ENCODE data around the gene RAB6B. TPM values are rescaled to one million over a fixed set of nuclear protein-coding genes. Genes with fewer than 3 reads are reported as not detected.

The RAB6B gene
- total RNA-seq, 3 donors from 2014 or later: 1.8 to 3.9 (median 3.4) TPM

DNA sequence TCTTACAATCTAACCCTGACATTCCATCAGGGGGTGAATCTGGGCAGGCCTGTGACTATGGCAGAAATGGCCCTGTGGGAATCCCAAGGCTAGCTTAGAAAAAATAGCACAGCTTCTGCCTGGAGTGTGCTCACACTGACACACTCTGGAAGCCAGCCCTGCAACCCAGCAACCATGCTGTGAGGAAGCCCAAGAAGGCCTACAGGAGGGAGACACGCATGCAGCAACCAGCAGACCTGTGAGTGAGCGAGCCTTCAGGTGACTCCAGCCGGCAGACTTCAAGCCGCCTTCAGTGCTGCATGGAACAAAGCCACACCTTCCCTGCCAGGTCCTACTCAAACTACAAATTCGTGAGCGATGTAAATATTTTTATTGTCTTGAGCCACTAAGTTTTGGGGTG, 26.1 kb downstream of the RAB6B start:
- Histone ChIP-seq H3K27ac (no peak overlapping the region), H3K9me3 (no peaks in the 10 kb centered on the region), H3K4me3 (no peak overlapping the region), H3K27me3 (no peaks in the 10 kb centered on the region), H3K4me1 (no peaks in the 10 kb centered on the region), H3K36me3 (no peaks in the 10 kb centered on the region)
- intact Hi-C loops (cut with DNase I; ENCODE audit: low total_unique reads): no loop called here
- TF ChIP-seq, protein P1, sequence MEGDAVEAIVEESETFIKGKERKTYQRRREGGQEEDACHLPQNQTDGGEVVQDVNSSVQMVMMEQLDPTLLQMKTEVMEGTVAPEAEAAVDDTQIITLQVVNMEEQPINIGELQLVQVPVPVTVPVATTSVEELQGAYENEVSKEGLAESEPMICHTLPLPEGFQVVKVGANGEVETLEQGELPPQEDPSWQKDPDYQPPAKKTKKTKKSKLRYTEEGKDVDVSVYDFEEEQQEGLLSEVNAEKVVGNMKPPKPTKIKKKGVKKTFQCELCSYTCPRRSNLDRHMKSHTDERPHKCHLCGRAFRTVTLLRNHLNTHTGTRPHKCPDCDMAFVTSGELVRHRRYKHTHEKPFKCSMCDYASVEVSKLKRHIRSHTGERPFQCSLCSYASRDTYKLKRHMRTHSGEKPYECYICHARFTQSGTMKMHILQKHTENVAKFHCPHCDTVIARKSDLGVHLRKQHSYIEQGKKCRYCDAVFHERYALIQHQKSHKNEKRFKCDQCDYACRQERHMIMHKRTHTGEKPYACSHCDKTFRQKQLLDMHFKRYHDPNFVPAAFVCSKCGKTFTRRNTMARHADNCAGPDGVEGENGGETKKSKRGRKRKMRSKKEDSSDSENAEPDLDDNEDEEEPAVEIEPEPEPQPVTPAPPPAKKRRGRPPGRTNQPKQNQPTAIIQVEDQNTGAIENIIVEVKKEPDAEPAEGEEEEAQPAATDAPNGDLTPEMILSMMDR (IDR thresholded peaks at IDR 0.05): no peak
- TF ChIP-seq POLR2A (IDR thresholded peaks at IDR 0.05) (no peak), POLR2AphosphoS5 (IDR thresholded peaks at IDR 0.05) (no peak)
- no peak for DNase-seq (ENCODE audit: low spot score in 2 of 2)

DNA sequence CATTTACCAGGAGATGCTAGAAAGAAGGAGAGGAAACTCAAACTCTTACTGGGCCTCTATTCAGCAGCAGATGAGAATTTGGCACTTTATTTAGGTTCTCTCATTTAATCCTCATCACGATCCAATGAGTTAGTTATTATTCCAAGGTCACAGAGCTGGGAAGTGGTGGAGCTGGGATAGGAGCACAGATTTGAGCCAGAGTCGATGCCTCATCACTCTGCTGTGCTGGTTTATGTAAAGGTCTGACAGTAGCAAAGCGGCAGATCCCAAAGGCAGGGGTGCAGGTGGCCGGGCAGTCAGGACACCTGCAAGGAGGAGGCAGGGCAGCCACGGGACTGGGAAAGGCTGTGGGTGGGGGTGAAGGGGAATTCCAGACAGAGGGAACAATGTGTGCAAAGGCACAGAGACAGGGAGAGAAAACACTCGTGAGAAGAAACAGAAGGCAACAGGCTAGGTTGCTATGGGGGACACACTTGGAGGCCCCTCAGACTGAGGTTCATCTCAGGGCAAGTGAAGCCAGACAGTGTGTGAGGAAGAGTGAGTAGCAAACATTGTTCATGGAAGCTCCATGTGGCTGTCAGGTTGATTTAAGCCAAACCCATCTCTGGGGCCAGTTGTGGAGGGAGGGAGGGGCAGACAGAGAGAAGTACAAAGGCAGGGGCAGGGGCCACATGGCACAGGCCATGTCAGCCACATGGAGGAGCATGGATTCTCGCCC, 26.8 kb downstream of the RAB6B start:
- Histone ChIP-seq H3K36me3 (no peaks in the 10 kb centered on the region), H3K4me3 (no peak overlapping the region), H3K4me1 (no peaks in the 10 kb centered on the region), H3K27me3 (no peaks in the 10 kb centered on the region), H3K9me3 (no peaks in the 10 kb centered on the region), H3K27ac (no peak overlapping the region)
- TF ChIP-seq, protein P1 (IDR thresholded peaks at IDR 0.05): no peak
- TF ChIP-seq POLR2A (IDR thresholded peaks at IDR 0.05) (no peak), POLR2AphosphoS5 (IDR thresholded peaks at IDR 0.05) (no peak)
- intact Hi-C loops (cut with DNase I; ENCODE audit: low total_unique reads): no loop called here
- DNase-seq (ENCODE audit: low spot score in 2 of 2): no peak

DNA sequence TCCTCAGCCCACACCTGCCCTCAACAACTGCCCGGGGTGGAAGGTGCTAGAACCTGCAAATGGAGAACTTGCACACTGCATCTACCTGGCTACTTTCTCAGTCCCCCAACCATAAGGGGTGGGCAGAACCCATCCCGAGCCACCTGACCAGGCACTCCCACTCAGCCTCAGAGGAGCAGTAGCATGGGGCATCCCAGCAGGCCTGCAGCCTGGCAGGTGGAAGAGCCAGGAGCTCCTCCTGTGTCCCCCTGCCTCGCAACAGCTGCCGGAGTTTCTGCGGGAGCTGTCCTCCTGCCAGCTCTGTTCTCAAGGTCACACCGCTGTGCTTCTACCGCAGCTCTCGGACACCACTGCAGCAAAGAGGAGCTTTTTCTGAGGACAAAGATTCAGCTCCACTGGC, 27.5 kb downstream of the RAB6B start:
- intact Hi-C loops (cut with DNase I; ENCODE audit: low total_unique reads): no loop called here
- no peaks in the 10 kb centered on the region for H3K9me3 ChIP-seq
- TF ChIP-seq POLR2AphosphoS5 (IDR thresholded peaks at IDR 0.05): no peak
- TF ChIP-seq, protein P1 (IDR thresholded peaks at IDR 0.05): no peak
- no peak for TF ChIP-seq POLR2A (IDR thresholded peaks at IDR 0.05)
- H3K4me1 ChIP-seq: no peaks in the 10 kb centered on the region
- no peak overlapping the region for H3K27ac ChIP-seq
- no peaks in the 10 kb centered on the region for H3K36me3 ChIP-seq
- no peak overlapping the region for H3K4me3 ChIP-seq
- DNase-seq (ENCODE audit: low spot score in 2 of 2): no peak
- no peaks in the 10 kb centered on the region for H3K27me3 ChIP-seq

DNA sequence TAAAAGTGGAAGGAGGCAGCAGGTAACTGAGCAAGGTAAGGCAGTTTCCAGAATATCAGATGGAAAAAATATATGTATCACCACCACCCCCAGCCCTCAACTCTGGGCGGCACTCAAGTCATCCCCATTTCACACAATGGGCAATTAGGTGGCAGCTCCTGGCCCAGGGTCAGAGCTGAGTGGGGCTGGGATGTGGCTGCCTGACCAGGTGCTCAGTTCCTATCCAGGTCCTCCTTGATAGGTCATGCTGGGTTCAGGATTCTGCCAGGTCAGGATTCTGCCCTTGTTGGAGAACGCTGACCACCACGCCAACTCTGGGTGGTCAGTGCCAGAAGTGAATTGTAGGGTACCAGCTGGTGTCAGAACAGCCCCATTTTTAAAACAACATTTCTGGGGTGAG, 29.5 kb downstream of the RAB6B start:
- H3K27me3 ChIP-seq: no peaks in the 10 kb centered on the region
- no peak overlapping the region for H3K4me3 ChIP-seq
- no peaks in the 10 kb centered on the region for H3K36me3 ChIP-seq
- TF ChIP-seq POLR2A (IDR thresholded peaks at IDR 0.05) (no peak), POLR2AphosphoS5 (IDR thresholded peaks at IDR 0.05) (no peak)
- TF ChIP-seq, protein P1 (IDR thresholded peaks at IDR 0.05): no peak
- intact Hi-C loops (cut with DNase I; ENCODE audit: low total_unique reads): no loop called here
- no peak for DNase-seq (ENCODE audit: low spot score in 2 of 2)
- no peaks in the 10 kb centered on the region for H3K9me3 ChIP-seq
- H3K27ac ChIP-seq: no peak overlapping the region
- H3K4me1 ChIP-seq: no peaks in the 10 kb centered on the region

DNA sequence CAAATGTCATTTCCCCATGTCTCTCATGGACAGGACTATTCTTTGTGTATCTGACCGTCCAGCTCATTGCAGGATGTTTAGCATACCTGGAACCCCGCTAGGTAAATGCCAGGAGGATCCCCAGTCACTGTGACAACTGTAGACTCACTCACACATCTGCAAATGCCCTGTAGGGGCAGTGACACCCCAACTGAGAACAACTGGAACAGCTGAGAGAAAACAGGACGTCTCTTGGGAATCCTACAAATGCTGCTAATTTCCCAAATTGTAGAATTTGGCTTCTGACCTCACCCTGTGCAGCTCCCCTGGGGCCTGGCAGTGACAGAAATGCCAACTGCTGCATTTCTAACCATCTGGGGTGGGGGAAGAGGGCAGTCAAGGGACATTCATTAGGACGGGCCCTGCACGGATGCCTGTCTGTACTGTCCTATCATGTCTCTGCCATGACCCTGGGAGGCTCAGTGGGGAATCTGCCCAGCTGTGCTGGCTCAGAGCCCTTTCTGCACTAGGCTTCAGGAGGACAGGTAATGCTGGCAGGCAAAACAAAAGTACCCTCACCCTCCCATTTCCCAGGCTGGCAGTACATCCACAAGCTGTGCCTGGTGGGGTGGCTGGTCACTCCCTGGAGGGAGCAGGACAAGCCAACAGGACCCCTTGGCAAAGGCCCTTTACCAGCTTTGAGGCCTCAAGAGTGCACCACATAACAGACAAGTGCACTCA, 30.4 kb downstream of the RAB6B start:
- no peak overlapping the region for H3K4me3 ChIP-seq
- DNase-seq (ENCODE audit: low spot score in 2 of 2): no peak
- no peaks in the 10 kb centered on the region for H3K9me3 ChIP-seq
- H3K27ac ChIP-seq: no peak overlapping the region
- H3K27me3 ChIP-seq: no peaks in the 10 kb centered on the region
- H3K4me1 ChIP-seq: no peaks in the 10 kb centered on the region
- no peaks in the 10 kb centered on the region for H3K36me3 ChIP-seq
- TF ChIP-seq POLR2A (IDR thresholded peaks at IDR 0.05) (no peak), POLR2AphosphoS5 (IDR thresholded peaks at IDR 0.05) (no peak)
- TF ChIP-seq, protein P1 (IDR thresholded peaks at IDR 0.05): no peak
- intact Hi-C loops (cut with DNase I; ENCODE audit: low total_unique reads): no loop called here

All from breast epithelium (tissue), 4 donors.